SKM-1 treated with dmso at 0.1 percent for 144 hours (cell line): Measurements from ENCODE around the gene WASF2.
"Not testable (repeated sequence)": the region's sequence is repeated elsewhere in the genome, so short reads cannot be mapped to it uniquely, and the experiment has no call there.

Experiments
- DNase-seq: peaks from one replicate; lab custom pipeline; 2025; ENCODE audit not compliant: unreplicated experiment; lab: John Stamatoyannopoulos, UW

The WASF2 gene

GRCh38 chr1:27496604-27497155 is 6.7 kb upstream of the WASF2 start:
- DNase-seq: no peak

DNA sequence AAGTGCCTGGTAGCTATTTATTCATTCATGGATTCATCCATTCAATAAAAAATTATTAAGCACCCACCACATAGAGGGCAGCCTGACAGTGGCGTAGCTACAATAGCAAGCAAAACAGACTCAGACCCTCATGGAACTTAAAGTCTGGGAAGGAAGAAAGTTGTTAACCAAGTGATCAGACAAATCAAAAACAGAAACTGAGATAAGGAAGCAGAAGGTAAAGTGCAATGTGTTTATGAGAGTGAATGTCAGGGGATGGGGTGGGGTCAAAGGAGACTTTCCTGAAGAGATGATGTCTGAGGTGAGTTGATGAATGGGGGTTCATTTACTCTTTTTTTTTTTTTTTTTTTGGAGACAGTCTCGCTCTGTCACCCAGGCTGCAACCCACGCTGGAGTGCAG is 2.8 kb upstream of the WASF2 start:
- no peak for DNase-seq

DNA sequence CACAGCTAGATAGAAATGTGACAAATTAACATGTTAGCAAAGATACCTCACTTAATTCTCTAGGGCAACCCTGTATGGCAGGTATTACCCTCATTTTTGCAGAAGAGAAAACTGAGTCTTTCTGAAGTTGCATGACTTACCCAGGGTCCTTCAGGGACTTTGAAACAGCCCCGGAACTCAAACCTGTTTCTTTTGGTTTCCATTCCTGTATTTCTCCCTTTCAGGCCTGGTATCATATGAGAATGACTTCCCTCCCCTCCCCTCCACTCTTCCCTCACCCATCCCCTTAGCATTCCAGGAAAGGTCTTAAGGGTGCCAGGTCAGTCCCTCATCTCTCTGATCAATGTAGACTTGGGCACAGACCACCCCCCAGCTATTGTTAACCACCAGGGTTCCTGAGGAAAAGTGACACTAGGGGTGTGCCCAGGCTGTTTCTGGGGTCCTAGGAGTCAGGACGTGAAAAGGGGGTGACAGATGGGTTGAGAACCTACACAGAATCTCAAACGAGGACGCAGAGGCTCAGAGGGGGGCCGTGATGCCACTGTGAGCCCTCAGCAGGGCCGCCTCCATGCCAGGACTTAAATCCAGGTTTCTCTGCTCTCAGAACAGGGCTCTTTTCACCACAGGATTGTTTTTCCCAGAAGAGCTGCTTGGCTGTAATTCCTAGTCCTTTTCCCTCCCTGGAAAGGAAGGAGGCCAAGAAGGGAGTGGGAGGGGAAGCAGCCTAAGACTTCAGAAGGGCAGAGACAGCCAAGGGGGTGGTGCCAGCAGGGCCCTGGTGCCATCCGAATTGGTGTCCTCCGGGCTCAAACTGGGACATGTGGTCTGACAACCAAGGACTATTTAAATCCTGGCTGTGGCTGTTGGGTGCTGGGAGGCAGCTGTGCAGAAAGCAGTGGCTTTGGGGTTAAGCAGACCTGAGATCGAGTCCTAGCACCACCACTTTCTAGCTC is 2.1 kb upstream of the WASF2 start:
- DNase-seq: no peak

DNA sequence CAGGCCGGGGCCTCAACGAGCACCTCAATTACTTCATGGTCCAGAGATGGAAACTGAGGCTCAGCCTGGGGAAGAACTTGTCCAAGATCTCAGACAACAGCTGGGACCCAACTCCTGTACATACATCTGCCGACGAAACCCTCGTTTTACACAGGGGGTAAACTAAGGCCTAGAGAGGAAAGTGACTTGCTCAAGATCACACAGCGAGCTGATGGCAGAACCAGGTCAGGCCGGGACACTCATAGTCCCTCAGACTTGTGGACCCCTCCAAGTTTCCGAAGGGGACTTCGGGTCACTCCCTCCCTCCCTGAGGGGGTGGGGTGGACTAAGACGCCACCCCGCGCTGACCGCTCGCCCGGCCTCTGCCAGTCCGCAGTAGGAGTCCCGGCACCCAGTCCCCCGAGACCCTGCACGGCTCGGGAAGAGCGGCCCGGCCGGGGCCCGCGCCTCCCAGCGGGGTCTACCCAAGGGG is 430 bp downstream of the WASF2 start:
- DNase-seq: no peak

DNA sequence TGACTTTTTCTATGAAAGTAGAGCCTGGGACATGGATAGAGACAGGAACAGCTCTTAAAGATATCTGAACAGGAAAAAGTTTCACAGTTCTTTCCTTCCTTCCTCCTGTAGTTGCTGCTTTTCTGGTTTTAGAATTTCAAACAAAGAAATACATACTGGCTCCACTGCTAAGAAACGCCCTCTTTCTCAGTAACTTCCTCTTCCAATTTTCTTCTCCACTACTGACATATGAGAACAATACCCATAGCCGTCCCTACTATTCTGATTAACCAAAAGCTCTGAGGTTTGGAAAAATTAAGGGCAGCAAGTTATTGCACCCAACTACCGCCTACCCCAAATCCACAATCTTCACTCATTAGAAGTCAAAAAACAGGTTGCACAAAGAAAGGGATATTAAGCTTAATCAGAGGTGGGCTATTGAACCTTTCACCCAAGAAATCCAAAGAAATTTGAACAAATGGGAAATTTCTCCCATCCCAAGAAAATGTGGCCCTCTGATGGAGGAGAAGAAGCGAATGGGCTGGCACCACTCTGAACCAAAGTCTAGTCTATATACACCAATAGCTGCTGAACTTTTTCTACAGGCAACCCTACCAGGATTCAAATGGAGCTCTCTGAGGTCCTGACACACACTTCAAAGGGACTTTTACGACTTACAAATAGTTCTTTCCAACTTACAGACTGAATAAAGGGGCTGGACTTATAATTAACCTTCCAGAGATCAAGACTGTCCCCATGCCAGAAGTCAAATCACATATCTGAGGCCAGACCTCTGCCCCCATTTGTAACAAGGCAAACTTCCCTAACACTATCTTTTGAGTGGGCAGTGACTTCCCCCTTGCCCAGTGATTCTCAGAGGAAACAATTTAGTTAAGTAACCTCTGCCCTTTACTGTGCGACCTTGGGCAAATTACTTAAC is 1.7 kb downstream of the WASF2 start:
- peak; percentile 90 for DNase-seq

DNA sequence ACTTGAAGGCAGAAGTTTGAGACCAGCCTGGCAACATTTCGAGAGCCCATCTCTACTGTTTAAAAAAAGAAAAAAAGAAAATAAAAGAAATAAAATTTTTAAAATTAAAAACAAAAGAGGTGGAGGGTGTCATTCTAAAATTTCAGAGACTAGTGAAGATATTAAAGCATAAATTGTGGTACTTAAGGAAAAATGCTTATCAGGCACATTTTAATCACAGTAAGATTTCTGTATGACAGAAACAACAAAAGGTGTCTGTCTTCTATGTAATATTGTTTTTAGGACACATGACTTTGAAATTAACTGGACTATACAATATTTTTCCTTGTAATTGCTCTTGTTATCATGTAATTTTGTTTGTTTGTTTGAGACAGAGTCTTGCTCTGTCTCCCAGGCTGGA is 4.6 kb downstream of the WASF2 start:
- DNase-seq: no peak

GRCh38 chr1:27483659-27484058 is 6.3 kb downstream of the WASF2 start:
- DNase-seq: no peak

DNA sequence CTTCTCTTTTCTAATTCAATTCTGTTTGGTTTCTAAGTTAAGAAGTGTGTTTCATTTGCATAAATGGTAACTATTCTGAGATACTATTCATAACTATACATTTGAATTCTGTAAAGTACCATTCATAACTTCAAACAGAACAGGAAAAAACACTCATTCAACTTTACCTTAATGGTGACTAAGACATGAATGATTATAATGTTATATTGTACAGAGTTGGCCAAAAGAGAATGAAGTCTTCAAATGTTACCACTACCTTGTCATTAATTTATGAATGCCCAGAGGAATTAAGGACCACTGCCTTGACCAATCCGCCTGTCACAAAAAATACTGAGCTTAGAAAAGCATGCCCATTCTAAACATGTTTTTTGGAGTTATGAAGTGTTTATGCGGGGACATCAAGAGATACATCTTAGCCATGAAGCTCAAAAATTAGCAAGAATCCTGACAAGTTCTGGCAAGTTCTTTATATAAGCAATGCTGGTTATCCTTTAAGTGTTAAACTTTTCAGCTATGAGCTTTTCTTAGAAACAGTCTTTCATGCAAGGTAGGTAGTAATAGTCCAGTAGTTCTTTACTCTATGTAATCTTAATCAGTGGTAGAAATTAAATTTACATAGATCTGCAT is 7.9 kb downstream of the WASF2 start:
- no peak for DNase-seq

- no peak for DNase-seq
These were observed 11.9 kb downstream of the WASF2 start for GRCh38 chr1:27478098-27478497.

GRCh38 chr1:27476237-27476636 is 13.7 kb downstream of the WASF2 start:
- DNase-seq: no peak

GRCh38 chr1:27475720-27476119 is 14.2 kb downstream of the WASF2 start:
- no peak for DNase-seq

- no peak for DNase-seq
These were observed 16.2 kb downstream of the WASF2 start for GRCh38 chr1:27473755-27474154.

DNA sequence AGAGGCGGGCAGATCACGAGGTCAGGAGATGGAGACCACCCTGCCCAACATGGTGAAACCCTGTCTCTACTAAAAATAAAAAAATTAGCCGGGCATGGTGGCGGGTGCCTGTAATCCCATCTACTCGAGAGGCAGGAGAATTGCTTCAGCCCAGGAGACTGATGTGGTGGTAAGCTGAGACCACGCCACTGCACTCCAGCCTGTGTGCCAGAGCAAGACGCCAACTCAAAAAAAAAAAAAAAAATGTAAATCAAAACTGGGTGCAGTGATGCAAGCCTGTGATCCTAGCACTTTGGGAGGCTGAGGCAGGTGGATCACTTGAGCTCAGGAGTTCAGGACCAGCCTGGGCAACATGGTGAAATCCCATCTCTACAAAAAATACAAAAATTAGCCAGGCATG is 17.9 kb downstream of the WASF2 start:
- DNase-seq: not testable (repeated sequence)

DNA sequence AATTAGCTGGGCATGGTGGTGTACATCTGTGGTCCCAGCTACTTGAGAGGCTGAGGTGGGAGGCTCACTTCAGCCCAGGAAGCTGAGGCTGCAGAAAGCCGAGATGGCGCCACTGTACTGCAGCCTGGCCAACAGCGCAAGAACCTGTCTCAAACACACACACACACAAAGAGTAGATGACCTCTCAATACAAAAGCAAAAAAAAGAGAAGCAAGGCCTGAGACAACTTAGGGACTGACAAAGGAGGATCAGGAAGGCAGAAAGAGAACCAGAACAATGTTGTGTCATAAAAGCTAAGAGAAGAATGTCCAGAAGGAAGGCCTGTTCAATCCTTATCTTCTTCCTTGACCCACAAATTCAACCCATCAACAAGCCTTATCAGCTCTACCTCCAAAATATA is 18.5 kb downstream of the WASF2 start:
- no peak for DNase-seq

DNA sequence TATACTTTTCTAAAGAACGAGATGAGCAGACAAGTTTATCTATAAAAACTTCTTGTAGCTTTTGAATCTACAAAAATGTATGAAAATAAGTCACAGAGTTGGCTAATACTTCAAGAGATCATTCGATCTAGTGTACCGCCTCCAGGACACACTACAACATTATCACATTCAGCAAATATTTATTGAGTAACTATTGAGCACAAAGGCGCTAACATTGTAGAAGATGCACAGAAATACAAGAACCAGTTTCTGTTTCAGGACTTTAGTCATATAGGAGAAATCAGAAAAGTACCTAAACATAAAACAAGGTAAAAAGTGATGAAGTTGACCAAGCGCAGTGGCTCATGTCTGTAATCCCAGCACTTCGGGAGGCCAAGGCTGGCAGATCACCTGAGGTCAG is 20.6 kb downstream of the WASF2 start:
- DNase-seq: no peak

DNA sequence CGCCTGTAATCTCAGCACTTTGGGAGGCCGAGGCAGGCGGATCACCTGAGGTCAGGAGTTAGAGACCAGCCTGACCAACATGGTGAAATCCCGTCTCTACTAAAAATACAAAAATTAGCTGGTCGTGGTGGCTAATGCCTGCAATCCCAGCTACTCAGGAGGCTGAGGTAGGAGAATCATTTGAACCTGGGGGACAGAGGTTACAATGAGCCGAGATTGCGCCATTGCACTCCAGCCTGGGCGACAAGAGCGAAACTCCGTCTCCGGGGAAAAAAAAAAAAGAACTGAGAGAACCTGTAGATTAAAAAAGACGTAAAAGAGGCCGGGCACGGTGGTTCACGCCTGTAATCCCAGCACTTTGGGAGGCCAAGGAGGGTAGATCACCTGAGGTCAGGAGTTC is 21.6 kb downstream of the WASF2 start:
- DNase-seq: not testable (repeated sequence)

GRCh38 chr1:27464926-27465647 is 24.9 kb downstream of the WASF2 start:
- DNase-seq: no peak

DNA sequence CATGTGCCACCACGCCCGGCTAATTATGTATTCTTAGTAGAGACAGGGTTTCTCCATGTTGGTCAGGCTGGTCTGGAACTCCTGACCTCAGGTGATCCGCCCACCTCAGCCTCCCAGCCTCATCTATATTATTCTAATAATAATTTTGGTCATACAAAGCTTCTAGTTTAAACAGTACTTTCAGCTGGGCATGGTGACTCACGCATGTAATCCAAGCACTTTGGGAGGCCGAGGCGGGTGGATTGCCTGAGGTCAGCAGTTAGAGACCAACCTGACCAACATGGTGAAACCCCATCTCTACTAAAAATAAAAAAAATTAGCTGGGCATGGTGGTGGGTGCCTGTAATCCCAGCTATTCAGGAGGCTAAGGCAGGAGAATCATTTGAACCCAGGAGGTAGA is 26.1 kb downstream of the WASF2 start:
- not testable (repeated sequence) for DNase-seq

GRCh38 chr1:27458521-27458920 is 31.4 kb downstream of the WASF2 start:
- DNase-seq: not testable (repeated sequence)

DNA sequence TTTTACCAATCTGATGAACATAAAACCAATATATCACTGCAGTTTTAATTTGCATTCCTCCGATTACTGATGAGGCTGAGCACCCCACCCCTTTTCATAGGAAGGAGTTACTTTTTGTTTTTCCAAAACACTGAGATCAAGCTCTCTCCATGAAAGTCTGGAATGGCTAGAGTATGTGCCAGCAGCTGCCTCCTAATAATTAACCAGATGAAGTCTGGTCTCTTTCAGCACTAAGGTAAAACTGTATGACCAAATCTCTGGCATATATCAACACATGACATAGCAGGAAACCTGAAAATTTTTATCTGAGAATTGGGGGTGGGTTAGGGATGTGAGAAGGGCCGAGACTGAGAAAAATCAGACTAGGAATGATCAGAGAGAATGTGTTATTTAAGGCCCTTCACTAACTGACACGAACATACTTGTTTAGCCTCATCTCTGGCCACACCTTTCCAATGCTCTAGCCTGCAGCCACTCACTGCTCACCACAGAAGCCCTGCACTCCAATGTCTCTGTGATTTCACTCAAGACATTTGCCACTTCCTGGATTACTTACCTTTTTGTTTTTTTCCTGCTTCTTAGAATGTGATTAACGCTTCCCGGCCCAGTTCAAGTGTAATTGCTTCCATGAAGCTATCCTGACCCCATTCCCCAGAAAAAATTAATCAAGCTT is 34.7 kb downstream of the WASF2 start:
- no peak for DNase-seq
